HG02610 (cell line): Measurements from ENCODE around the gene EXOC3L1.
A peak's percentile ranks its signal among the peaks of the same experiment; 100 is the strongest.

Source experiments
- ATAC-seq: cut with Tn5 transposase; IDR thresholded peaks from one replicate; pipeline ENCODE4 v1.9.1; 2021; ENCODE audit warnings: mild to moderate bottlenecking, moderate library complexity; ENCODE audit not compliant: unreplicated experiment

EXOC3L1 gene

DNA sequence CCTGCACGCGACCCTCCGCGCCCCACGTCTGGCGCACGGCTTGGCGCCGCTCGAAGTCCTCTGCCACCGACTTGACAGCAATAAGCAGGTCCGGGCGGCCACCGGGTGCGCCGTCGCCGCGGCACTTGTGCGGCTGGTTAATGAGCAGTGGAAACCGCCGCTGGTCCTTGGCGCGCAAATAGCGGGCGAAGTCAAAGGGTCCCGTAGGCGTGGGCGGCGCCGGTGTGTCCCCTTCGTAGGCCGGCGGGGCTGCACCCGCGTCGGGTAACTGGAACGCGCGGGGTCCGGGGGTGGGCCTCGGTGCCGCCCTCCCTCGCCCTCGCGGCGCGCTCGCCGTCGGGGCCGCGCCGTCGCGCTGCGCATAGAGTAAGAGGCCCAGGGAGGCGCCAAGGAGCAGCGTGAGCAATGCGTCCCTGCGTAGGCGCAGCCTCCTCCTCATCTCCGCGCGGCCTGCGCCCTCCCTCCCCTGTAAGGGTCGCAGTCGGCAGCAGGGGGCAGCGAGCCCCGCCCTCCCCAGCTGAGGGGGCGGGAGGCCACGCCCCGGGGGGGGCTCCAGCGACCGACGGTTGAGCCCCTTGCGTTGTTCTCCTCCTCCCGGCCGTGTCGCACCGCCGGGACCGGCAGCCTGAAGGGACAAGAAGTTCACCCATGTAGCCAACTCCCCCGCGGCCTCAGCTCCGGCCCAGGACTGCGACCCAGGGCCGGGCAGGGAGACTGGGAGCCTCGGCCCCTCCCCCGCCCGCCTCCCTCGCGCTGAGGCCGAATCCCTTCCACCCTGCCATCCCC is 39.7 kb downstream of the EXOC3L1 start:
- ATAC-seq = peak; percentile 28

DNA sequence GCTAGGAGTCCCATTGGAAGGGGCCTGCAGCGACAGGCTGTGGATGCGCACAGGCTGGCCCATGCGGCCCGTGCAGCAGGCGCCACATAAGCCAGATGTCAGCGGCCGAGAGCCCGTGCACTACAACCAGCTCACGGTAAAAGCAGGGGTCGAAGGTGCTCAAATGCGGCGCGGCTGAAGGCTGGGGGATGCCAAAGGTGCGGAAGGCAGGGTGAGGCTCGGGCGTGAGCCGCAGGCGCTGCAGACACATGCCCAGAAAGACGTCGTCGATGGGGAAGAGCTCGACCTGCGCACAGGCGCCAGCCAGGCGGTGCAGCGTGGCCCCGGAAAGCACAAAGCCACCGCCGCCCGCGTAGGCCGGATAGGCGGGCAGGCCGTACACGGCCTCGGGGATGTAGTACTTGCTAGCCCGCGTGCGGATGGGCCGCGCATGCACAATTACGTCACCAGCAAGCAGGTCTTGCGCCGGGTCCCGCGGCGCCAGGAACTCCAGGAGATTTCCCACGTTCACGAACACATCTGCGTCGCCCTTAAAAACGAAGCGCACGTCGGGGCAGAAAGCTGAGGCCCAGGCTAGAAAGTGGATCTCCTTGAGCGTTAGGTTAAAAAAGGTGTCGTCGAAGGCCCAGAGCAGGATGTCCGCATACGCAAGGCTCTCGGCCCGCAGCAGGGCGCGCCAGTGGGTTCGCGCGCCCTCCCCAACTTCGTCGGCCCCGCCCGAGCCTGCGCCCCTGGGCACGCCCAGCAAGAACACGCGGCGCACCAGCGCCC is 40.5 kb downstream of the EXOC3L1 start:
- ATAC-seq = no peak

DNA sequence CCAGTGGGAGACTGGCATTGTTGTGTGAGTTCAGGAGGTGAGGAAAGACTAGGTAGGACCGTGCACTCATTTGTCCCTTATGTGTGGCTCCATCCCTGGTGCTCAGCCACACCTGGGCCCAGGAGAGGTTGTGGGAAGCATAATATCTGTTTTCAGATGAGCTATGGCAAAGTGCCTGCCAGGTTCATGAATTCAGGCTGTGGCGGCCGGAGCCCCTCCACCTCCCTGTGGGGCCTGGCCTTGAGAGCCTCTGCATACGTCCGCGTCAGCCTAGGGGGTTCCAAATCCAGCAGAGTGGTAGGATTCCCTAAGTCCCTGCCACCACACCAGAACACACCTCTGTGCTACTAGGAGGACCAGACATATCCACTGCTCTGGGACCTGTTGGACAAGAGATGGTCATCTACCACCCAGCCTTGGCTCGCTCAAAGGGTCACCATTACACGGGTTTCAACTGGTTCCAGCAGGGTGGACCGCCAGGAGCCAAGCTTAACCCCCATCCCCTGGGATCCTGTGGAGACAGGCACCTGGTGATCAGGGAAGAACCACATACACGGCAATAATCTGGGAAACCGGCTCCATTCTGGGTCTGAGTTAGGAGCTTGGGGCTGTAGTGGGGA is 41.2 kb downstream of the EXOC3L1 start:
- ATAC-seq = no peak

DNA sequence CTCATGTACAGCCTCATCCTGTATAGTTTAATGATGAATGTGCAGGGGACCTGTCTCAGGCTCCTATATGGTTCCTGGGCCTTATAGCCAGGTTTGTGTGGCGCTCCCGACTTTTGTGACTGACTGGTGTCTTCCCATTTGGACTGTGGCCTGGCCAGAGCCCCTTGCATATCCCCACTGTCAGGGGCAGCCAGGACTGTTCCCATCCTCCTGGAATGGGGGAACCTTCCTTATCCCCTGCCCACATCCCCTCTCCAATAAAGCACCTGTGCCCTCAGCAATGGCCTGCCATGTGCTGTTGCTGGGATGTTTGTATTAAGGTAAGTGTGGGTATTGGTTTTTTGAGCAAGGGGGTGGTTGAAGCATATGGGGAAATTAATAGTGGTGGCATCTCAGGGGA is 41.7 kb downstream of the EXOC3L1 start:
- no peak for ATAC-seq

DNA sequence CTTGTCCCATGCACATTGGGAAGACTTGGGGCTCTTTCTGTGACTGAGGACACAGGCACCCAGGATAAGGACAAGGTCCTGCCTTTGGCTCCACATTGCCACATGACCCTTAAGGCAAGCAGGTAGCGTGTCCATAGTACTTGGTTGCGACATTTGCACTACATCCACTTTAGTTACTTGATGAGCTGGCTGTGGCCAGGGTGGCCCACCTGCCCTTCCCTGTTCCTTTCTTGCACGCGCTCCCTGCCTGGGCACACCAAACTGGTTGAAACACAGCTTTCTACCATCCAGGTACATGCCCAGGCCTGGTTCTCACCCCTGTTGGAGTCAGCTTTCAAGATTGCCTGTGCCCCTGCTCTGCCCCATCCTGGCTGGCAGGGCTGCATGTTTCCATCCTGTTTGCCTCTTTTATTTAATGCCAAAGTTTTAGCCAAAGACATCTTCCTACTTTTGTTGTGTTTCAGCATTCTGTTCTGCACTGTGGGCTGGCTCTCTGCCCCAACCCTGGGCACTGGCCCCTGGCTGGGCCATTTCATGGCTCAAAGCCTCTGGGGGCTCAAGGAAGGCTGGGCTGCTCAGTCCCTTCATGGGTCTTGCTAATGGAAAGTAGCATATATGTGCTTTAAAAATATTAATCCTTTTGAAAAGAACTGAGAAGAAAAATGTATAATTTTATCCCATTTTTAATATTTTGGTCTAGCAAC is 42.3 kb downstream of the EXOC3L1 start:
- no peak for ATAC-seq

DNA sequence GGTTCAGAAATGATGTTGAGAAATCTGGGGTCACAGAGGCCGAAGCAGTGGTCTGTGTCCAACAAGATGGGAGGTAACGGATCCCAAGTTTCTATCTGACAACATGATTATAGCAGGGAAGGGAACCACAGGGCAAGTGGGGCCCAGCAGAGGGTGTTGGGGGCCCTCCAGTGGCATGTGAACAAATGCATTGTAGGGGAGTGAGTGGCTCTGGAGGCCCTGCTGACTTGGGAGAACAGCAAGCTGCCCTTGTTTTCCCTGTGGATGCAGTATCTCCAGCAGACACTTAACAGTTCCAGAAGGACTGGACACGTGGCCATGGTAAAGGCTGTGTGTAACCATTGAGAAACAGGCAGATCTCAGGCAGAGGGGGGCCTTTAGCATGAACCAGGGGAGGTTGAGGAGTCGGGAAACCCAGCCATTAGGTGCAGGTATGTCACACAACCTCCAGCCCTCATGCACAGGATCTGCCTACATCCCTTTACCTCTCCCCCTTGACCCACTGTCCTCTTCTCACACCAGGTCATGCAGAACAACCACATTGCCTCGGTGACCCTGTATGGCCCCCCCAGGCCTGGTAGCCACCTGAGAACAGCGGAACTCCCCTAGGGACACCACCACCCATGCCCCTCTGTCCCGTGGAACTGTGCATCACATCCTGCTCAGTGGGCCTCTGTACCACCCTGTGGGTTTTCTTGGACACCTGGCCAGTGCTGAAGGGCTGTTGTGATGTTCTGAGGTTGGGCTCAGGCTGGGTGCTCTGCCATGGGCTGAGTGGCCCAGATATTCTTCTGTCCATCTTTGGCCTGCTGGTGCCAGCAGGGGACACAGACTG is 43.2 kb downstream of the EXOC3L1 start:
- no peak for ATAC-seq

DNA sequence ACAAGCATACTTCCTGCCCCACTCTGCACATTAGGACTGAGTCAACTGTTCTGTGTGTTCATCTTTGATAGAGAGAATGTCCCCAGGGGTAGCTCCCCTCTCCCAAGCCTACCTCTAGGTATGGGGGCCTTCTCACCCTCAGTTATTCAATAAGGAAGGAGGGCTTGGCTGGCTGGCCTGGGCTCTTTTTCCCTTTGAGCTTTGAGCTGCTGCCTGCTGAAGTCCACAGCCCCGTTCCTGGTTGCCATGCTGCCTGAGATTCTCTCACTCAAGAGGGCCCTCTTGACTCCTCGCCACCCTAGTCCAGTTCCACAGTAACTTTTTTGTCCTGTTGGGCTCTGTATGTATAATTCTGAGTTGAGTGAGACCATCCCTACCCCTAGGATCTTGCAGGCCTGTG is 44.2 kb downstream of the EXOC3L1 start:
- no peak for ATAC-seq

DNA sequence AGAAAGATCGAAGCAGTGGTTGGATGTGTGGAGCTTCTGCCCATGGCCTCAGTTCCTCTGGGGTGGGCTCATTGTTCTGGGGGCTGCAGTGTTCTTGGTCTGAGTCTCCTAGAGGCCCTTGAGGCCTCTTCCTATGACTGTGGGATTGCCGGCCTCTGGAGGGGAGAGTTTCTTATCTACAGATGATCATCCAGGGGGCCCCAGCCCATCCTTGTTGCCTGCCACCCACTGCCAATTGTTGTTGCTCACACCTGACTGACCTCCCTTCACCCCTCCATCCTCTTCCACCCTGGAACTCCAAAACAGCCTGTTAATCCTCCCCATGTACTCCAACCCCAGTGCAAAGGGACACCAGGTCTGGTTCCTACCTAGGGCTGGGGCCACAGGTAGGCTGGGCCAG is 45.0 kb downstream of the EXOC3L1 start:
- ATAC-seq = no peak

DNA sequence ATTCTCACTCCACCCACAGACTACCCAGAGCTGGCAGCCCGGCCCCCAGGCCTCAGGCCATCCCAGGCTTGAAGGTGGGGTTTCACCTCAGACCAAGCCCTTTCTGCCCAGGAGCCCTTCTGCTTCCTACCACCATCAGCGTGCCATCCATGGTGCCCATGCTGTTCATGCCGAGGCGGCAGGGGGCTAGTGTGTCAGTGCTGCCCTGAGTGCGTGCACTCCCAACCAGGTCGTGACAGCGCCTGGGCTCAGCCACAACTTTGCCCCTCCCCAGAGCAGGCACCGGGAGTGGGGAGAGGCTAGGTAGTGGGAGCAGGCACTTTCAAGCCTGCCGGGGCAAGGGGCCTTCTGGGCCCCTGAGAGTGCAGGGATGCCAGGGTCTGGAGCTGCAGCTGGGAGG is 47.6 kb downstream of the EXOC3L1 start:
- ATAC-seq = no peak

DNA sequence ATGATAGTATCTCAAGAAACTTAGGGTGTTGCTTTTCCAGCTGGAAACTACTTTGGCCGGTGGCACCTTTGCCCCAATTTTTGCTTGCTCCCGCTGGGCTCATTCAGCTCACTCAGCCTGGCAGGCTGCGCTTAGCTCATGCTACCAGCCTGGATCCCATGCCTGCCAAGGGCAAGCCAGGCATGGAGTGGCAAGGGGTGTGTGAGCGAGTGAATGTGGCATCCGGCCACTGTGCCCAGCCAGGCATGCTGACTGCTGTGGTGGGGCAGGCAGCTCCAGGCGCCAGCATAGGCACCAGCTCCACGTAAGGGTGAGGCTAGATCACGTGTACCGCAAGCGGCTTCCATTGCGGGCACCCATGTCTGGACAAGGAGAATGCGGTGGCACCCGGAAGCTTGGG is 48.5 kb downstream of the EXOC3L1 start:
- no peak for ATAC-seq

DNA sequence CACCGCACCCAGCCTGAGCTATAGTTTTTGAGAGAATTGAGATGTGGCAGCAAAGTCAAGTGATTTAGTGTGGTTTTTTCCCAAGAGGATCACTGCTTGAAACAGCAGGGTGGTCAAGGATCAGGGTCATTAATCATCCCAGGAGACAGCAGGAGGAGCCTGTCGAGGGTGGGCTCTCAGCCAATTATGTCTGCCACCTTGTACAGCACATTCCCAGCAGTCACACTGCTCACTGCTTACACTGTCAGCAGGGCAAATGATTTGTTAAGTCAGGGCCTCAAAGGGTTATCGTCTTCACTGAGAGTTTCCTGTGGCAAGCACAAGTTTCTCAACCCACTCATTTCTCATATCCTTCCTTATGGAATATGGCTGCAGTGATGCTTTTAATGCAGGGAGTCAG is 52.3 kb downstream of the EXOC3L1 start:
- ATAC-seq = no peak
